Esophagus squamous epithelium (tissue), 5 donors: Measurements from ENCODE around the gene ZNF883. TPM values are rescaled to one million over a fixed set of nuclear protein-coding genes. Genes with fewer than 3 reads are reported as not detected.

Experiments
- DNase-seq: peaks from one replicate; lab custom pipeline; 2025; lab: John Stamatoyannopoulos, UW
- H3K27ac ChIP-seq, 4 donors: fragments of 200-600 bp; sonication (generic); one replicate each; pipeline ENCODE4 v1.5.1; 2016 to 2019; ENCODE audit warnings: mild to moderate bottlenecking in 1 of 4
- H3K27me3 ChIP-seq, 4 donors: fragments of 200-600 bp; sonication (generic); 1 replicate in 3 of 4; 2 replicates in 1 of 4; pipeline versions ENCODE4 v1.5.1 to v1.6.0; 2017 to 2021; ENCODE audit warnings: antibody characterized with exemption in 1 of 4
- H3K36me3 ChIP-seq, 3 donors: fragments of 200-600 bp; sonication (generic); one replicate each; pipeline ENCODE4 v1.5.1; 2016 to 2019
- H3K4me1 ChIP-seq, 3 donors: fragments of 200-600 bp; sonication (generic); one replicate each; pipeline ENCODE4 v1.5.1; 2017 to 2019
- H3K4me3 ChIP-seq, 4 donors: fragments of 200-600 bp; sonication (generic); 1 replicate in 3 of 4; 2 replicates in 1 of 4; pipeline ENCODE4 v1.5.1; 2016 to 2019; ENCODE audit warnings: mild to moderate bottlenecking in 2 of 4, moderate library complexity in 1 of 4
- H3K9me3 ChIP-seq, 3 donors: fragments of 200-600 bp; sonication (generic); one replicate each; pipeline ENCODE4 v1.5.1; 2016 to 2019
- CTCF ChIP-seq, 6 experiments: fragments of 450-650 bp in 4 of 6; fragments of 200-600 bp in 2 of 6; sonication (generic) in 2 of 6; IDR thresholded peaks; one replicate each; pipeline ENCODE4 v1.5.1; 2016 to 2019; ENCODE audit warnings: antibody characterized with exemption in 6 of 6, mild to moderate bottlenecking in 4 of 6, moderate library complexity in 4 of 6
- POLR2A ChIP-seq, 4 donors: fragments of 450-650 bp; IDR thresholded peaks; one replicate each; pipeline ENCODE4 v1.6.1; 2017; ENCODE audit warnings: antibody characterized with exemption in 4 of 4, mild to moderate bottlenecking in 4 of 4, moderate library complexity in 3 of 4
- WGBS, 2 donors: methylation state at CpG; one replicate each; pipeline ENCODE4 v1.1.5; 2018; 5-methylcytosine and 5-hydroxymethylcytosine counted together
- intact Hi-C: fragments of 100-400 bp; cut with DNase I; formaldehyde crosslinking; loops from one replicate; pipeline ENCODE4 v1.15.0; 2022
- total RNA-seq, 4 donors: library from RNA; depleted of rRNA; stranded (reverse); fragments of >200 nt; gene quantifications; one replicate each; pipeline ENCODE4 v1.1.0, GENCODE V29; 2016
- donor health status: DM: yes; HTN: yes; CAD: no.

ZNF883 gene
- total RNA-seq, 4 donors from 2014 or later, result 0.57 to 1.9 (median 1.5) TPM

- H3K9me3 ChIP-seq, result peaks cover 21 to 100% (median 94%) of the 10 kb centered on the region in 3 donors
Observed at GRCh38 chr9:113042884-113043657, 31.1 kb upstream of the ZNF883 start.

GRCh38 chr9:113026200-113026599 lies 14.2 kb upstream of the ZNF883 start:
- no peaks in the 10 kb centered on the region for H3K4me1 ChIP-seq
- peaks cover 0 to 62% (median 12%) of the 10 kb centered on the region in 3 donors for H3K9me3 ChIP-seq
- no peak overlapping the region for H3K27ac ChIP-seq
- no peaks in the 10 kb centered on the region for H3K36me3 ChIP-seq
- H3K4me3 ChIP-seq, result no peak overlapping the region
- no peaks in the 10 kb centered on the region for H3K27me3 ChIP-seq
- no peak for DNase-seq
- TF ChIP-seq POLR2A (IDR thresholded peaks at IDR 0.05) (no peak), CTCF (IDR thresholded peaks at IDR 0.05) (no peak)
- WGBS, 2 donors, result 40 to 43% methylated on average over 1 of the region's 1 CpG
- intact Hi-C loops, result no loop called here

More at GRCh38 chr9:113042884-113043657, 31.1 kb upstream of the ZNF883 start:
- Histone ChIP-seq H3K4me1 (no peaks in the 10 kb centered on the region), H3K4me3 (no peak overlapping the region), H3K36me3 (peaks cover 0 to 50% (median 8%) of the 10 kb centered on the region in 3 donors), H3K27me3 (no peaks in the 10 kb centered on the region), H3K27ac (no peak overlapping the region)
- no peak for TF ChIP-seq POLR2A (IDR thresholded peaks at IDR 0.05)
- no peak for TF ChIP-seq CTCF (IDR thresholded peaks at IDR 0.05)
- intact Hi-C loops, result no loop called here
- DNase-seq, result no peak
- WGBS, 2 donors, result 88 to 91% methylated on average over 4 of the region's 4 CpGs

- H3K9me3 ChIP-seq, result peaks cover 0 to 50% (median 3%) of the 10 kb centered on the region in 3 donors
- H3K27me3 ChIP-seq, result no peaks in the 10 kb centered on the region
- WGBS, 2 donors, result 87 to 88% methylated on average over 3 of the region's 3 CpGs
- H3K36me3 ChIP-seq, result no peaks in the 10 kb centered on the region
- H3K4me1 ChIP-seq, result no peaks in the 10 kb centered on the region
- no peak overlapping the region for H3K4me3 ChIP-seq
- H3K27ac ChIP-seq, result no peak overlapping the region
- intact Hi-C loops, result no loop called here
- TF ChIP-seq CTCF (IDR thresholded peaks at IDR 0.05), result no peak
- no peak for TF ChIP-seq POLR2A (IDR thresholded peaks at IDR 0.05)
- DNase-seq, result no peak
Observed at GRCh38 chr9:113018247-113018646, 6.3 kb upstream of the ZNF883 start.

DNA sequence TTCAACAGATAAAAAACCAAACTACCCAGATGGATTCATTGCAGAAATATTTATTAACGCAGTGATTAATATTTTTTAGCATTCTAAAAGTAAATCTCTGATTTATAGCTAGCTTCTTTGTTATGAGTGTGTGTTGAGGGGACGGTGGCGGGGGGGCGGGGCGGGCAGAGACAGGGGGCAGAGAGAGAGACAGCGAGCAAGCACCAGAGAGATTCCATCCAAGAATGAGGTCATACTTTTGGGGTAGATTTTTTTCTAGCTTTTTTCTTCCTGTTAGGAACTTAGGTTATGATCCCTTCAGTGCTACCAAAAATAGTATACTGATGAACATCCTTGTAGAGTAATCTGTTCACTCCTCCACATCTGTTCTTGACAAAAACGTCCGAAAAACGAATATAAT lies 500 bp upstream of the ZNF883 start:
- H3K36me3 ChIP-seq, result no peaks in the 10 kb centered on the region
- peaks cover 0 to 9% (median 0%) of the 10 kb centered on the region in 4 donors for H3K27me3 ChIP-seq
- H3K4me3 ChIP-seq, result peak overlapping the region in 2 of 4 donors; percentile 38 to 60
- no peak for DNase-seq
- intact Hi-C loops, result no loop called here
- H3K4me1 ChIP-seq, result peaks cover 0 to 7% (median 0%) of the 10 kb centered on the region in 3 donors
- H3K9me3 ChIP-seq, result peaks cover 0 to 29% (median 0%) of the 10 kb centered on the region in 3 donors
- no peak overlapping the region for H3K27ac ChIP-seq
- 35 to 39% methylated on average over 9 of the region's 9 CpGs for WGBS, 2 donors
- no peak for TF ChIP-seq POLR2A (IDR thresholded peaks at IDR 0.05)
- TF ChIP-seq CTCF (IDR thresholded peaks at IDR 0.05), result no peak

DNA sequence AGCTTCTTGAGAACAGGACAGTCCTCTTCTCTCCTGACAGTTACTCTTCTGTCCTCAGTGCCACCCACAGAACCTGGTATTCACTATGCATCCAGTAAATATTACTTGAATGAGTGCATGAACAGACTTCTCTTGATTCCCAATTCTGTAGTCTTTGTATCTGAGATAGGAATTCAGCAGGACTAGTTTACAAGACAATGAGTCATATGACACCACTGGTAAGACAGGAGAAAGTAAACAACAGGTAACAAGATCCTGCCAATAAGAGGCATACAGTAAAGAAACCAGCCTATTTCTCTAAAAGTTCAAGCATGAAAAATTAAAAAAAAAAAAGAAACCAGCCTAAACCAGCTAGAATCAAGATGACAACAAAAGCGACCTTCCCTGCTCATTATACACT lies 6.2 kb downstream of the ZNF883 start:
- intact Hi-C loops, result no loop called here
- DNase-seq, result no peak
- H3K4me1 ChIP-seq, result no peaks in the 10 kb centered on the region
- H3K27ac ChIP-seq, result no peak overlapping the region
- H3K36me3 ChIP-seq, result peaks cover 0 to 8% (median 0%) of the 10 kb centered on the region in 3 donors
- 38 to 39% methylated on average over 1 of the region's 1 CpG for WGBS, 2 donors
- no peak overlapping the region for H3K4me3 ChIP-seq
- TF ChIP-seq POLR2A (IDR thresholded peaks at IDR 0.05), result no peak
- TF ChIP-seq CTCF (IDR thresholded peaks at IDR 0.05), result no peak
- no peaks in the 10 kb centered on the region for H3K27me3 ChIP-seq
- H3K9me3 ChIP-seq, result peaks cover 0 to 45% (median 4%) of the 10 kb centered on the region in 3 donors
